ENCODE measurements around the gene BCL7A.

BCL7A gene

DNA sequence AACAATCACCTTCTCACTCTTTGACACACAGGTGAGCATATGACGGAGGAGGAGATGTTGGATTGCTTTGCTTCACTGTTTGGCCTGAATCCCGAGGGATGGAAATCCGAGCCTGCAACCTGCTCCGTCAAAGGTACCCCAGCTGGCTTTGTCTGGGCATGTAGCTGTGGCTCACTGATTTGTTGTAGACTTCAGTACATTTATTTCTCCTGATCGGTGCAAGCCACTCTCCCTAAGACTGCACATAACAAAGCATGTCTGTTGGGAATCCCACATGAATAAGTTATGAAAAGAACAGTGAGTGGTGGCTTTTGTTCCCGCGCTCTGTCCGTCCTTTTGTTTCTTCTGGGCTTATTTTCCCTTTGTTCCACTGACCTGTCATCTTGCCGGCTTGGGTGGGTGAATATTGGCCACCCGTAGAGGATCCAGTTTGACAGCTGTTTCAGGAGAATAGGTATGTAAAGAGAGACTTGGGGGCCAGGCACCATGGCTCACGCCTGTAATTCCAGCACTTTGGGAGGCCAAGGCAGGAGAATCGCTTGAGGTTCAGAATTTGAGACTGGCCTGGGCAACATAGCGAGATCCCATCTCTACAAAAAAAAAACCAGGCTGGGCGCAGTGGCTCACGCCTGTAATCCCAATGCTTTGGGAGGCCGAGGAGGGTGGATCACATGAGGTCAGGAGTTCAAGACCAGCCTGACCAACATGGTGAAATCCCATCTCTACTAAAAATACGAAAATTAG is 20.0 kb upstream of the BCL7A start:
- DNase-seq = peak; percentile 92

DNA sequence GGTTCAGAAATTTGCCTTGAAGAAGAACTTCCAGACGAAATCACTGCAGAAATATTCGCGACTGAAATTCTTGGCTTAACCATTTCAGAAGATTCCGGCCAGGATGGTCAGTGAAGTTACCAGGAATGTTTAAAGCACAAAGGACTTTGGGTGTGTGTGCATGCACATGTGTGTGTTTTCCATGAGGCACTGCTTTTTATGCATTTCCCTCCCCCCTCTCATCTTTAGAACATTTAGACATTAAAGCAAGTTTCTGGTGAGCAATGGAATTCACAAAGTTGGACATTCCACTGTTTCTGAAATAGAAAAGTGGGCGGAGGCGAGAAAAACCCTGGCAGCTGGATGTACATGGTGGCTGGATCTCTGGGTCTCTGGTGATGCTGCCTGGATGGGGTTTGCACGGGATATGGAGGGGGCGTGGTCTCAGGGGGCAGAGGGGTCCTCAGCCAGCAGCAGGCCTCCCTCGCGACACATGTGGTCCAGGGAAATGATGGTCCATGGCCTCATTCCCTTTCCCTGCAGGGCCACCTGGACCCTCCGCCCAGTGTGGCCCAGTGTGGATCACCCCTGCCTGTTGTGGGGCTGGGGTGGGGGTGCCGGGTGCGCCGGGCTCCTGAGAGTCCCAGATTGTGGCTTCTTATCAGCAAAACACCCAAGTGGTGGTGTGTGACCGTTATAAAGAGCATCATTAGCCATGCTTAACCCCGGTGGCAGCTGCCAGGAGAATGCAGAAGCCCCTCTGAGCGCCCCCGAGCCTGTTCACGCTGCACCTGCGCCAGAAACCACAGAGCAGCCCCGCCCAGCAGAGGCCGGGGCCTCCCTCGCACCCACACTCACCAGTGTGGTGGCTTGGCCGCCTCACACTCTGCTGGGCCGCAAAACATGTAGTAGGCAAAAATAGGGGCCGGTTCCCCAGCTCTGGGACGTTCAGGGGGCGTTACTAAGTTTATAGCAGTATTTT is 17.8 kb upstream of the BCL7A start:
- DNase-seq = no peak

DNA sequence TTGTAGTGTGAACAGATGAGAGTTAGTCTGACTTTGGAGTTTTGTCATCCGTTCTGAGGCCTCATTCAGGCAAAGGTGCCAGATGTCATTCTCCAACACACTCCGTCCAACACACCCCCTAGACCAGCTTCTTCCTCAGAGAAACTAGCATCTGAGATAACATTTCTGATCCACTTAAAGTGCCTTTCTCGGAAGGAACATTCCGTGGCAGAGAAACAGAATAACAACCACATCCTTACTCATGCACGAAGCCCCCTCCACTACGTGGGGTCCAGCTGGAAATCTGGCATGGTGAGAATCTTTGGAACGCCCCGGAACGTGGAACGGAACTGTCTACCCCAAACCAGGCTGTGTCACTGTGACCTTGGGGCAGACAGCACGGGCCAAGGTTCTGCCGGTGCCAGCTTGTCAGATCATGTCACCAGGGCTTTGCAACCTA is 17.0 kb upstream of the BCL7A start:
- no peak for DNase-seq

DNA sequence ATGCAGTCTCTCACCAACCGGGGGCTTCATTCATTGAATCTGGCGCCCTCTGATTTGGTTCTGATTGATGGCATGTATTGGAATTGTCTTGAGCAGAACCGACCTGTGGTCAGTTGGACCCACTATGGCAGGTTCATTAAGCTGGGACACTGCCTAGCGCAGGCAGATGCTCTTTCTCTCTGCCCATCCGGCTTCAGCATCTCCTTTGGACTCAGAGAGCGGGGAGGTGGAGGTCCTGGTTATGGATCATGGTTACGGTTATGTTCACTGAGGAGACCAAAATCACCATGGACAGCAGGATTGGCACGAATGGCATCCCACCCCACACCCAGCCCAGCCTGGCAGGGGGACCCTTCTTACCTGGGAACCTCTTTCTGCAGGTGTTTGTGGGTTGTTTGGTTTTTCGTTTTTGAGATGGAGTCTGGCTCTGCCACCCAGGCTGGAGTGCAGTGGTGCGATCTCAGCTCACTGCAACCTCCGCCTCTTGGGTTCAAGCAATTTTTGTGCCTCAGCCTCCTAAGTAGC is 16.4 kb upstream of the BCL7A start:
- DNase-seq = no peak

DNA sequence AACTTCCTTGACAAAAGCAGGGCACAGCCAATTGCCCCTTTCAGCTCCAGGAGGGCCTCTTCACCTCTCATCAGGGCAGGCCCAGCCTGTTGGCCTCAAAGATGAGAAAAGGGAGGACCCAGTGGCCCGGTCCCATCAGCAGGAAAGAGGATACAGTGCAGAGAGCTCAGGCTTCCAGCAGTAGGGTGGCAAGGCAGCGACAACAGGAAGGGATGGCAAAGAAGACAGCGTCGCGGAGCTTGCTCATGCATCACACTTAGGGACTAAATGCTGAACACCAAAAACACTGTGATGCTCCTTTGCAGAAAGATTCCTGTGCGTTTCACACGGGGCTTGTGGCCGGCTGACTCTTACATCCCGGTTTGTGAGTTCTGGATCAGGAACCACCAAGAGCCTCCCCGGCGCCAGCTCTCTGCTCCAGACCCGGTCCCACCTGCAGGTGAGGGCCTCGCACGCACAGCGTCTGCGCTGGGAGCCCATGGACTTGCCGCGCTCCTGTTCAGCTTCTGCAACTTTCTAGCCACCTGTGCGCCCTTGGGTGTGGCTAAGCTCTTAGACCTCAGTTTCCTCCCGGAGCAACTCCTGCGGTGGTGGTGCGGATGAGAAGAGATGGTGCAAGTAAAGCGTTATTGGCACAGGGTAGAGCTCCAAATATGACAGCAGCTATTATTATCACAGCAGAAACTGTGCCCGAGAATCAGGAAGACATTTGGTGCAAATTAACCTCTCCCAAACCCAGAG is 15.3 kb upstream of the BCL7A start:
- DNase-seq = no peak

DNA sequence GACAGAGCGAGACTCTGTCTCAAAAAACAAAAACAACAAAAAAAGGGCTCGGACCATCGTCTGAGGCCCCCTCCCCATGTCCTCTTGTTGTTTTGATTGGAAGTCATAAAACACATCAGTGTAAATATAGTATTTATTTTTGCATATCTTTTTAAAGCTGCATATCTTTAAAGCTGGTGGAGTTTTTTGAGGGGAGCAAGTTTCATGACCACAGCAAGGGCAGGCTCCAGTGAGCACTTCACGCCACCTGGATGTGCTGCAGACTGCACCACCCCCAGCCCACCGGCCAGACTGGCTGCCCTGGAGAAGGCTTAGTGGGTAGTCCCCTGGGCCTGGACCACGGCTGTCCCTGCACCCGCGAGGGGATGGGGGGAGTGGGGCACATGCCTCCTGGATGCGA is 11.9 kb upstream of the BCL7A start:
- no peak for DNase-seq

DNA sequence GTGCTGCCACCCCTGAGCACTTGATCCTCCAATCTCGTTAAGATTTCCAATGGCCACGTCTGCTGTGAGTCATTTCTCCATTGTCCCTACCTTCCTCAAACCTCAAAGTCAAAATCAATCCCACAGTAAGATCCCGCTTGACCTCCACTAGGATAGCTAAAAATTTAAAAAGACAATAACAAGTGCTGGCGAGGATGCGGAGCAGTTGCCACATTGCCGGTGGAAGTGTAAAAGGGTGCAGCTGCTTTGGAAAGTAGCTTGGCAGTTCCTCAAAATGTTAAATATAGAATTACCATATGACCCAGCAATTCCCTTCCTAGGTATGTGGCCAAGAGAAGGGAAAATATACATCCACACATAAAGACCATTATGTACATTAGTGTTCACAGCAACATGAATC is 9.5 kb upstream of the BCL7A start:
- DNase-seq = no peak

DNA sequence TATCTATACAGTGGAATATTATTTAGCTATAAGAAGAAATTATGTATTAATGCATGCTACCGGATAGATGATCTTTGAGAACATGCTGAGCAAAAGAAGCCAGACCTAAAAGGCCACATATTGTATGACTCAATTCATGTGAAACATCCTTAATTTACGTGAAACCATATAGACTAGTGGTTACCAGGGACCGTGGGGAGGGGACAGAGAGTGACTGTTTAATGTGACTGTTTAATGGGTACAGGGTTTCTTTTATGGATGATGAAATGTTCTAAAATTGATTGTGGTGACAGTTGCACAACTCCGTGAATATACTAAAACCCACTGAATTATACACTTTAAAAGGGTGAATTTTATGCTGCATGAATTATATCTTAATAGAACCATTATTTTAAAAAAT is 8.5 kb upstream of the BCL7A start:
- no peak for DNase-seq

DNA sequence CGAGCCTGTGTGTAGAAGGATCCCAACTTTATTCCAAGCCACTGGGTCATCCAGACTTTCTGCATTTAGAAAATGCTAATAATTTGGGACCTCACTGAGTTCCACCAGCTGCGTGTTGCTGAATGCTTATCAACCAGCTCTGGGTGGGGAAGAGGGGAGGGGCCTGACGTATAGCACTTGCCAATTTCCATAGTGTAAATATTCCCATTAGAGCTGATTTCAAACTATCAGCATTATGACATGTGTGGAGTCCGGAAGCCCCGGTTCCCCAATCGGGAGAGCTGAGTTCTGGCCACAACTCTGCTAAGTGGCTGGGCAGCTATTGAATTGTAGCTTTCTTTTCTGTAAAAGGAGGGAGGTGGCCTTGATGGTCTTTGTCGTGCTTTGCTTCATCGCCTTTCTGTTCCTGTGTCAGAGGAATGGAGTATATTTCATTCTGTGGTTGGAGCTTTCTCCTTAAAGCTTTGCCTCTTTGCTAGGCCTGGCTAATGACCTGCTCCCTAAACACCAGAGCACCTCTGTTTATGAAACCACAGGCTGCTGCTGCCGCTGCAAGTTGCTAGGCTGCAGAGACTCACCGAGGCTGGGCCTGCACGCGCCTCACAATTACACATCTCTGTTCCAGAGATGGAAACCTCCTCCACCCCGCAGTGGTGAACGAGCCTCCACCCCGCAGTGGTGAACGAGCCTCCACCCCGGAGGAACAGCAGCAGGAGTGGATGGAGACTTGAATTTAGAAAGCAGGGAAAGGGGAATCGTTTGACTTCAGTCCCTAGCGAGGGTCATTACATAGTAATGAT is 7.7 kb upstream of the BCL7A start:
- no peak for DNase-seq

DNA sequence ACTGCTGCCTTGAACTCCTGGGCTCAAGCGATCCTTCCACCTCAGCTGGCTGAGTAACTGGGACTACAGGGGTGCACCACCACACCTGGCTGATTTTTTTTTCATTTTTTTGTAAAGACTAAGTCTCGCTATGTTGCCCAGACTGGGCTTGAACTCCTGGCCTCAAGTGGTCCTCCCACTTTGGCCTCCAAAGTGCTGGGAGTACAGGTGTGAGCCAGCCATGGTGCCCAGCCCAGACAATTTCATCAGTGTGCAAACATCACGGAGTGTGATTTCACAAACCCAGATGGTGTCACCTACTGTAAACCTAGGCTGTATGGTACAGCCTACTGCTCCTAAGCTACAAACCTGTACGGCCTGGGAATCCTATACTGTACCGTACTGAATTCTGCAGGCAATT is 6.9 kb upstream of the BCL7A start:
- DNase-seq = no peak

DNA sequence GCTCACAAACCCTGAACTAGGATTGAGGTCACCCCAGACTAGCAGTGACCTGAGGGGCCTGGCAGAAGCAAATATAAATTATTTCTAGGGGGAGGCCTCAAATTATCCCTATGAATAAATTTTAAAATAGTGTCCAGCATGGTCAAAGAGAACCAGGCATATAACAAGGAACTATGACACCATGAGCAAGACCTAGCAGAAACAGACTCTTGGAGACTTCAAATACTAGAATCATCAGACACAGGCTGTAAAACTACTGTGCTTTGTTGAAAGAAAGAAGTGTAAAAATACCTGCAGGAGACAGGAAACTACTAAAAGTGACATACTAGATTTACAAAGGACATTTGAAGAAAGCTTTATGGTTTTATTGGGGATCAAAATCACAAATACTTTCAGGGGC is 3.2 kb upstream of the BCL7A start:
- DNase-seq = no peak

DNA sequence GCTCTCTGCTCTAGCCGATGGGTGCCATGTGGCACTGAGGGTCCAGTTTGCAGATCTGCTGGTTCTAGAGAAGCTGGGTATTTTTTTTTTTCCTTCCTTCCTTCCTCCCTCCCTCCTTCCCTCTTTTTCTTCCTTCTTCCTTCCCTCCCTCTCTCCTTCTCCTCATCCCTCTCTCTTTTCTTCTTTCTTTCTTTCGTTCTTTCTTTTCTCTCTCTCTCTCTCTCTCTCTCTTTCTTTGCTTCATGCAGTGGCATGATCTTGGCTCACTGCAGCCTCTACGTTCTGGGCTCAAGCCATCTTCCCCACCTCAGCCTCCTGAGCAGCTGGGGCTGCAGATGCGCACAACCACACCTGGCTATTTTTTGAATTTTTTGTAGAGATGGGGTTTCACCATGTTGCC is 2.7 kb upstream of the BCL7A start:
- DNase-seq = no peak

DNA sequence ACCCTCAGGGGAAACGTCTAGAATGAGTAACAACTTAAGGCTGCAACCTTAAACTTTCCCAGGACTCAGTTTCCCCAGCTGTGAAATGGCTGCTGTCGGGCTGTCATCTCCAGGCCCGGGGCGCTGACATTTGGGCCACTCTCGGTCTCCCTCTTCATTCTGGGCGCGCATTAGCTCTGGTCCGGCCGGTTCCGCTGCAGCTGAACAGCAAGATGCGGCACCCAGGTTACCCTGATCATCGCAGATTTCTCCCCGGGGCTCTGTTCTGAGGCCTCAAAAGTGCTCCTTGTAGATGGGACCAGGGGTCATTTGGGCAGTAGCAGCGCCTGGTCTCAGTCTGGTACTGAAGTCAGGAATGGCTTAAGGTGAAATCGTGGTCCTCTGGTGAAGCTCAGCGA is 890 bp upstream of the BCL7A start:
- no peak for DNase-seq

DNA sequence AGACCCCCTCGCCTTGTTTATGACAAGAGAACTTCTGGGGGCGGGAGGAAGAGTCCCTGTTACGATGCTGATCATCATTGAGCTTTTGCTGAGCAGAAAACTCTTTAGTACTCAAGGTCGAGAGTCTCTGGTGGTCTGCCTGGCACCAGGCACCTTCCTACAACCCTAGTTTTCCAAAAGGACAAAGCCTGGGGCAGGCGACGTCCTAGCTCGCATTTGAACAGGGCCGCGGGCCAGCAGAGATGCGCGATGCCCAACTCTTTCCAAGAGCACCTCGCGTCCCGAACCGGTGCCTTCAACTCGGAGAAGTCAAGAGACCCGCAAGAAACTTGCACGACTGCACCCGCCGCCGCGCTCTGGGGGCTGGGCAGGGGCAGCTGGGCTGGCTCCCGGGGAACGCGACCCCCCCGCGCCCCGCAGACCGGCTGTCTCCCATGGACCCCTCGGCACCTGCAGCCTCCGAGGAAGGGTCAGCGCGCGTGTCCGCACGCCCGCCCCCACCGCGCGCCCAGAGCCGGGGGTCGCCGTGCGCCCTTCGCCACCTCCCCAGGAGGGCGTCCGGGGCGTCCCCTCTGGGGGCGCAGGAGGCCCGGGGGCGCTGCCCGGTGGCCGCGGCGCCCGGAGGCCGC is 377 bp upstream of the BCL7A start:
- no peak for DNase-seq

DNA sequence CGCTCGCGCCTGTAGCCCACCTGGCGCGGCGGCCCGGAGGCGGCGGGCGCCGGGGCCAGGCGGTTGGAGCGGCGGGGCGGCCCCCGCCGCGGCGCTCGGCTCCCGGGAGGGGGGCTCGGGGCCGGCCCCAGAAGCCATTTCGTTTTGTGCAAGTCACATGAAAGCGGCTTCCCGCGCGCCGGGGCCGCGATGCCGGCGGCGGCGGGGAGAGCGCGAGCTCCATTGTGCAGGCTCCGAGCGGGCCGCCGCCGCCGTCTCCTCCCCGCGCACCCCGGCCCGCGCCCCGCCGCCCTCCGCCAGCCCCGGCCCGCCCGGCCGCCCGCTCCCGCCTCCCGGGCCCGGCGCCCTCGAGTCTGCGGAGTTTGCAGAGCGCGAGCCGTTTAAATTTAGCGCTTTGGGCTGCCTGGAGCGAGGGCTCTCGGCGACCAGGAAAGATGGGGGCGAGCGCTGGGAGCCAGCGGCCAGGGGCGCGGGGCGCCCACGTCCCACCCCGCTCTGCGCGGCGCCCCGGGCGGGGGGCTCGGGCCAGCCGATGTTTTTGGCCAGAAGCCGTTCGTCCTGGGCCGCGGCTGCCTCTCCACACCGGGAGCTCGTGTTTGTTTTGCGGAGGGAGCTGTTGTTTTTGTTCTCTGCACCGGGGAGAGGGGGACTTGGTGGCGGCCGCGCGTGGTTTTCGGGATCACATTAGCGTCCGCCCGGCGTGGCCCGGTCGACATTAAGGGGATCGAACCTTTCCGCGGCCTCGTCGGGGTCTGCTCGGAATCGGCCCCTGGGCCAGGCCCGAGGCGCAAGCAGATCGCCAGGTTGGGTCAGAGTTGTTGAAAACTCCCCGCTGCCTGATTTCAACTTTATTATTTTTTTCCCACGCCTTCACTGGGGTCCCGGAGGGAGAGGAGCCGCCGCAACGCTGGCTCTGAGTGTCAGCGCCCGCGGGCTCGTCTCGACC is 982 bp downstream of the BCL7A start:
- no peak for DNase-seq

DNA sequence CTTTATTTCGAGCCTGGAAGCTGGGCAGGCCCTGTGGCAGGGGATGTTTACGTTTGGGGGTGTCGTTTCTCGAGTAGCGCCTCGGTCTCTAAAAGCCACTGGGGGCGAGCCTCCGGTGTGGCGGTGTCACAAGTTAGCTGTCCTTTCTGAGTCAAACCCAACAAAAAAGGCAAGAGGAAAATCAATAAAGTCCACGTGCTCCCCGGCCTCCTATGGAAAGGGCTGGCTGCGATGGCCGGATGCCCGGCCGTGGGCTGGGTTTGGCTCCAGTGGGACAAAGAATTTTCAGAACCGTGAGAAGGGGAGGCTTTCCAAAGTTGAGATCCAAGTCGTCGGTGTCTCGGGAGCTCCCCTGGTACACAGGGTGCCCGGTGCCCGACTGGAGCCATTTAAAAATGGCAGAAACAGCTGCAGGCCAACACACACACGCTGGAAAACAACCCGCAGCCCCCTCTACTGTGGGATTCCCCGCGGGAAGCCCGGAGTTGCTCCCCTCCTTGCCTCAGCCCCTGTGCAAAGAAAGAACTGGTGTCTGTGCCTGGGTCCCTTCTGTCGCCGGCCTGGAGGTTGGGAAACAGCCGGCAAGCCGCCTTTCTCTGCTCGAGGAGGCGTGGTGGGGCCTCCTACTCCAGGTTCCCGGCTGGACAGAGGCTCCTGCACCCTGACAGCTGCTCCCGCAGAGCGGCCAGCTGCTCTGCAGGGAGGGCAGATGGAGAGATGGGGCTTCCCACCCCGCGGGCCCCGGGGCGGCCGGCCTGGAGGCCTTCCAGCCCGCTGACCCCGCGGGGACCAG is 1.9 kb downstream of the BCL7A start:
- DNase-seq = no peak

DNA sequence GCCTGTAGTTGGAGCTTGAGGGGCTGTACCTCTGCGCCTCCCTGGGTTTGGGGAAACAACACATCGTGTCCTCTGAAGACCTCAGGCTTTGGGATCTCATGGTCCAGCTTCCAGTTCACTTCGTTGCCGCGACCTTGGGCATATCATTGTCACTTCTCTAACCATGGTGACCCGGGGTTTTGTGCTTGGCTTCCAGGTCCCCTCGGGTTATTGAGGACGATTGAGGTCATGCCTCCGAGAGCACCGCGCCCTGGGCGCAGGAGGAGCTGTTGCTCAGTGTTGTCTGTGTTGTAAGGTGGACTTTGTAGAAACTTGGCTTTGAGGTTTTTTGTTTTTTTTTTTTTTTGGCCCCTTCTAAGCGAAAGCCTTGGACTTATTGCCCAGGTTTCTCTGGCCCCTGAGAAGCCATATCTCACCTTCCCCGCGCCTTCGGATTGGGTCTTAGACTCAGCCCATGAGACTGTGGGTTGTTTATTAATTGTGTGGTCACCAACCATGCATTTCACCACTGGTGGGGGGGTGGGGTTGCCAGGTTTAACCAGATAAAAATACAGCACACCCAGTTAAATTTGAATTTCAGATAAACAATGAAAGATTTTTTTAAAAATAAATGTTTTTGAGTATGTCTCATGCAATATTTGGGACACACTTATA is 2.6 kb downstream of the BCL7A start:
- DNase-seq = no peak

DNA sequence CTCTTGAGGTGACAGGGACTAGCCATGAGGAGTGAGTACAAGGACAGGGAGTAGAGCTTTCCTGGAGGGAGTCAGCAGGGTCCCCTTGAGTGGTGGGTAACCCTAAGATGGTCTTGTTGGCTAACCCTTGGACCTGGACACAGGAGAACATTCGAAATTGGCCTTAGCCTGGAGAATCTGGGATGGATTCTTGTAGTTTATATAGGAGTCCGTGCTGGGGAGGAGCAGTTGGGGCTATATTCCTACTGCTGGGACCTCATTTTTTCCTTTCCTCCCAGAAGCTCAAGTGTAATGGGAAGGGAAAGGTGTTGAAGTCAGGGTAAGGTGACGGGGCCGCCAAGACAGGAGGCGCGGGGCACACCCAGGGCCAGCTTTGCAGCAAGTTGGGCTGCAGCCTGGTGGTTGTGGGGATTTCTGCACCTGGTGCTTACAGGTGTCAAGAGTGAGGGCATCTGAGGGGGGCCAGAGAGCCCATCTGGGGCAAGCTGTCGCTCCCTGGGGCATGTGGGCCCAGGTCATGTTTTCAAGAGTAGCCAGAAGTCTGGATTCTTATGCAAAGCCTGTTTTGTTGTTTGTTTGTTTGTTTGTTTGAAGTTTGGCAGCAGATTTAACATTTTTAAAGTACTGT is 5.1 kb downstream of the BCL7A start:
- no peak for DNase-seq
